Measurements from ENCODE around the gene PIM1.

The PIM1 gene

GRCh38 chr6:37134036-37134395, 35.9 kb upstream of the PIM1 start:
- peak; percentile 89 for DNase-seq (ENCODE audit: low read depth)
- no peak for TF ChIP-seq CTCF (IDR thresholded peaks at IDR 0.05; ENCODE audit: insufficient read depth, low read depth, low read length, missing control alignments)
- H3K4me3 ChIP-seq (ENCODE audit: low read length) = no peak overlapping the region

- H3K4me3 ChIP-seq (ENCODE audit: low read length) = no peak overlapping the region
- peak; percentile 99 for DNase-seq (ENCODE audit: low read depth)
- TF ChIP-seq CTCF (IDR thresholded peaks at IDR 0.05; ENCODE audit: insufficient read depth, low read depth, low read length, missing control alignments) = no peak
These were observed 35.4 kb upstream of the PIM1 start for GRCh38 chr6:37134396-37135191.

- H3K4me3 ChIP-seq (ENCODE audit: low read length) = no peak overlapping the region
- DNase-seq (ENCODE audit: low read depth) = peak; percentile 85
- no peak for TF ChIP-seq CTCF (IDR thresholded peaks at IDR 0.05; ENCODE audit: insufficient read depth, low read depth, low read length, missing control alignments)
These were observed 33.9 kb upstream of the PIM1 start for GRCh38 chr6:37135835-37136694.

GRCh38 chr6:37136821-37137200, 33.1 kb upstream of the PIM1 start:
- no peak overlapping the region for H3K4me3 ChIP-seq (ENCODE audit: low read length)
- no peak for DNase-seq (ENCODE audit: low read depth)
- no peak for TF ChIP-seq CTCF (IDR thresholded peaks at IDR 0.05; ENCODE audit: insufficient read depth, low read depth, low read length, missing control alignments)

GRCh38 chr6:37137201-37138090, 32.5 kb upstream of the PIM1 start:
- no peak for TF ChIP-seq CTCF (IDR thresholded peaks at IDR 0.05; ENCODE audit: insufficient read depth, low read depth, low read length, missing control alignments)
- peak; percentile 99 for DNase-seq (ENCODE audit: low read depth)
- no peak overlapping the region for H3K4me3 ChIP-seq (ENCODE audit: low read length)

GRCh38 chr6:37138856-37139229, 31.1 kb upstream of the PIM1 start:
- no peak for DNase-seq (ENCODE audit: low read depth)
- no peak for TF ChIP-seq CTCF (IDR thresholded peaks at IDR 0.05; ENCODE audit: insufficient read depth, low read depth, low read length, missing control alignments)
- H3K4me3 ChIP-seq (ENCODE audit: low read length) = no peak overlapping the region

All from epithelial cell of esophagus (primary cell).